NB4 (cell line): ENCODE measurements around the gene KASH5.

Experiments used
- DNase-seq: peaks from one replicate; pipeline ENCODE4 v3.0.0; 2010; ENCODE audit warnings: low read depth
- H3K4me3 ChIP-seq: one replicate; pipeline ENCODE4 v1.5.1; 2011; ENCODE audit warnings: mild to moderate bottlenecking, low read depth, low read length, moderate library complexity
- MYC ChIP-seq: IDR thresholded peaks from 2 replicates; pipeline ENCODE4 v1.6.1; 2011; ENCODE audit warnings: low read depth, low read length
- POLR2A ChIP-seq: IDR thresholded peaks from 2 replicates; pipeline ENCODE4 v1.6.1; 2011; ENCODE audit warnings: mild to moderate bottlenecking; ENCODE audit not compliant: insufficient read length; ENCODE audit errors: extremely low read depth
- TF ChIP-seq, protein P1 (sequence below): IDR thresholded peaks from one replicate; pipeline ENCODE4 v1.5.1; 2012; ENCODE audit warnings: low read depth, low read length
- TF ChIP-seq, protein P2 (sequence below): IDR thresholded peaks from 2 replicates; pipeline ENCODE4 v1.6.1; 2011; ENCODE audit warnings: low read depth, low read length

KASH5 gene

DNA sequence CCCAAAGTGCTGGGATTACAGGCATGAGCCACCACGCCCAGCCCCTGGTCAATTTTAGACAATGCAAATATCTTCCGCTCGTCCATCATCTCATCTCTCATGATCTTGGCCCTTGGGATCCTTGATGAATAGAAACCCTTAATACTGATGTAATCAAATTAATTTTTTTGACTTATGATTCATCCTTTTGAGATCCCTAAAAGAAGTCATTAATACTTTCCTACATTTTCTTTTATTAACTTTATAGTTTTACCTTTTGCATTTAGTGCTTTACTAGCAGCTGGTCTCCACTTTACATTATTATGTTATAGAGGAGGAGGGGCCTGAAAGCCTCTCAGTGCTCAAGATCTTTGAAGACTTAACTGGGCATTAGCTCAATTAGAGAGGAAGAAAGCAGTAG is 7.7 kb upstream of the KASH5 start:
- no peak for DNase-seq
- no peak overlapping the region for H3K4me3 ChIP-seq
- TF ChIP-seq, protein P1, sequence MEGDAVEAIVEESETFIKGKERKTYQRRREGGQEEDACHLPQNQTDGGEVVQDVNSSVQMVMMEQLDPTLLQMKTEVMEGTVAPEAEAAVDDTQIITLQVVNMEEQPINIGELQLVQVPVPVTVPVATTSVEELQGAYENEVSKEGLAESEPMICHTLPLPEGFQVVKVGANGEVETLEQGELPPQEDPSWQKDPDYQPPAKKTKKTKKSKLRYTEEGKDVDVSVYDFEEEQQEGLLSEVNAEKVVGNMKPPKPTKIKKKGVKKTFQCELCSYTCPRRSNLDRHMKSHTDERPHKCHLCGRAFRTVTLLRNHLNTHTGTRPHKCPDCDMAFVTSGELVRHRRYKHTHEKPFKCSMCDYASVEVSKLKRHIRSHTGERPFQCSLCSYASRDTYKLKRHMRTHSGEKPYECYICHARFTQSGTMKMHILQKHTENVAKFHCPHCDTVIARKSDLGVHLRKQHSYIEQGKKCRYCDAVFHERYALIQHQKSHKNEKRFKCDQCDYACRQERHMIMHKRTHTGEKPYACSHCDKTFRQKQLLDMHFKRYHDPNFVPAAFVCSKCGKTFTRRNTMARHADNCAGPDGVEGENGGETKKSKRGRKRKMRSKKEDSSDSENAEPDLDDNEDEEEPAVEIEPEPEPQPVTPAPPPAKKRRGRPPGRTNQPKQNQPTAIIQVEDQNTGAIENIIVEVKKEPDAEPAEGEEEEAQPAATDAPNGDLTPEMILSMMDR, result no peak
- TF ChIP-seq, protein P2, sequence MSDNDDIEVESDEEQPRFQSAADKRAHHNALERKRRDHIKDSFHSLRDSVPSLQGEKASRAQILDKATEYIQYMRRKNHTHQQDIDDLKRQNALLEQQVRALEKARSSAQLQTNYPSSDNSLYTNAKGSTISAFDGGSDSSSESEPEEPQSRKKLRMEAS, result no peak
- TF ChIP-seq MYC (no peak), POLR2A (no peak)

DNA sequence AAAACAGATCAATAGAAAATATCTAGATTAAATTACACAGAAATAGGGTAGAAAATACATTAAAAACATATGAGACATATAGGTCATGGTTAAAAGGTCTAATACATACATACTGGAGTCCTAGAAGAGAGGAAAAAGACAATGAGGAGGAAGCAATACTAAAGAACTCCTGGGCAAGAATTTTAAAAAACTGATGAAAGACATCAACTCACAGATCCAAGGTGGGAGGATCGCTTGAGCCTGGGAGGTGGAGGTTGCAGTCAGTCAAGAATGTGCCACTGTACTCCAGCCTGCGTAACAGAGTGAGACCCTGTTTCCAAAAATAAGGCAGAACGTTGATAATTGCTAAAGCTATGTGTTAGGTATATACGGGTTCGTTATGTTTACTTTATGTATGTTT is 5.4 kb upstream of the KASH5 start:
- TF ChIP-seq POLR2A, result no peak
- TF ChIP-seq, protein P2, result no peak
- no peak for TF ChIP-seq MYC
- TF ChIP-seq, protein P1, result no peak
- no peak overlapping the region for H3K4me3 ChIP-seq
- DNase-seq, result no peak

DNA sequence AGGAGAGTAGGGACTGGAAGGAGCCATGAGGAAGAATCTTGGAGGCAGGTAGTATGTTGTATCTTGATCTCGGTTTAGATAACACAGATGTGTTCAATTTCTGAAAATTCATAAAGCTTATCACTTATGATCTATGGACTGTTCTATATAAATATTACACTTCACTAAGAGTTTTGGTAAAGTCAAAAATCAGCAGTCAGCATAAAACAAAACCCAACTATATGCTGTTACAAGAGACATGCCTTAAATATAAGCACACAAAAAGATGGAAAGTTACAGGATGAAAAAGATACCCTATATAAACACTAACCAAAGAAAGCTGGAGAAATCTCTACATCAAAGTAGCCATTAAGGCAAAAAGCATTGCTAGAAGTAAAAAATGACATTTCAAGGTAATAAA is 4.5 kb upstream of the KASH5 start:
- no peak overlapping the region for H3K4me3 ChIP-seq
- TF ChIP-seq, protein P1, result no peak
- no peak for TF ChIP-seq MYC
- TF ChIP-seq POLR2A, result no peak
- TF ChIP-seq, protein P2, result no peak
- no peak for DNase-seq

DNA sequence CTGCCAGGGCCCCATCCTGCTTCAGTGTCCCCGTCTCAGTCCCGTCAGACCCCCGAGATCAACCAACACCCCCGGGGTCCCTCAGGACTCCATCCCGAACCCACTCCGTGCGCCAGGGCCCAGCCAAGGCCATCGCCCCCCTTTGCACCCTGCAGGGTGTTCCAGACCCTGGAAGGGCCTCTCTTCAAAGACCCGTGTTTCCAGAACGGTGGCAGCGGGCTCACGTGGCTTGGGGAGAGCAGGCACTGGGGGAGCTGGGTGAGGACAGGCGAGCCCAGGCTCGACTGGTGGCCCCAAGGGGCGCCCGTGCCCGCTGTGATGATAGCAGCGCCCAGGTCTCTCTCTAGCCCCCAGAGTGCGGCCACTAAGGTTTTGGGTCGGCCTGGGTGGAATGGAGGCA is 1.4 kb downstream of the KASH5 start:
- H3K4me3 ChIP-seq, result no peak overlapping the region
- no peak for DNase-seq
- TF ChIP-seq, protein P1, result no peak
- no peak for TF ChIP-seq POLR2A
- TF ChIP-seq, protein P2, result no peak
- TF ChIP-seq MYC, result no peak

DNA sequence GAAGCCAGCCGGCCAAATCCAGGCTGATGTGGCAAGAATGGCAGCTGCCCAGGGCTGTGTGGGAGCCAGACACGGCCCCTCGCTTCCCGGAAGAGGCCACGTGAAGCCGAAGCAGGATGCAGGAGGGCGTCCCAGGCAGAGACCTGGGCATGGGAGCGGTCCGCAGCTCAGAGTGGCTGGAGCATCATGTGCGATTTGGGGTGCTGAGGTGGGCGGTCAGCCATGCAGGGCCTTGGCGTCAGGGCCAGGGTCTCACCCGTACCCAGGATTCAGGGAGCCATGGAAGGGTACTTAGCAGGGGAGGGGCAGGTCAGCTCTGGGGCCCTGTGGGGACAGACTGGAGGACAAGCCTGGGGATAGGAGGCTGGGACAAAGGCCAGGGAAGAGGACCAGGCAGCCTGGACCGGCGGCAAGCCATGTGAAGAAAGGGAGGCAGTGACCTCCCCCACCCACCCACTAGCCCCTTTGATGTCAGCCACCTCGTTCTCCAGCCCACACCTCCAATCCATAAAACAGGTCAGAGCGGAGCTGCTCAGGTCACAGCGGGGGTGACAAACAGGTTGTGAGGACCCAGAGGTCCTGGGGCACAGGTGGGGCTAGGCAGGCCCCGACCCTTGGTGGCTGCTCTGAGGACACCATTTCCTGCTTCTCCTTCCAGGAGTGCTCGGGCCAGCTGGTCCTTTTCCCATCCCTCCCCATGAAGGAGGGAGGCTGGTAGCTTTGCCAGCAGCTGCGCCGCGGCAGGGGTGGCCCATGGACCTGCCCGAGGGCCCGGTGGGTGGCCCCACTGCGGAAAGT is 2.3 kb downstream of the KASH5 start:
- H3K4me3 ChIP-seq, result no peak overlapping the region
- no peak for DNase-seq
- TF ChIP-seq POLR2A (no peak), MYC (no peak)
- TF ChIP-seq, protein P2, result no peak
- TF ChIP-seq, protein P1, result no peak
